ENCODE data around the gene DLGAP1.

DNA sequence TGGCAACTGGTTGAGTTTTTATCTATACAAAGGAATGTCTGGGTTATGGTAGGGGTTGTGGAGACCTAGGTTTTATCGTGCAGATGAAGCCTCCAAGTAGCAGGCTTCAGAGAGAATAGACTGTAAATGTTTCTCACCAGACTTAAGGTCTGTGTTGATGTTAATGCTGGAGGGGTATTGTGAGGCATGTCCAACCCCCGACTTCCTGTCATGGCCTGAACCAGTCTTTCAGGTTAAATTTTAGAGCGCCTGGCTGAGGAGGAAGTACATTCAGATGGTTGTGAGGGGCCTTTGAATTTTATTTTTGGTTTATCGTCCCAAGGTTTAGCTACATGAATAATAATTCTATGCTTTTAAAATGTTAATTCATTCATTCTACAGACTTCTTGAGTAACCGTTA lies 435.1 kb downstream of the DLGAP1 start:
- TF ChIP-seq POLR2AphosphoS5 (IDR thresholded peaks at IDR 0.05) (no peak), TAF1 (IDR thresholded peaks at IDR 0.05; ENCODE audit: low read depth) (no peak), REST (IDR thresholded peaks at IDR 0.05; ENCODE audit: borderline replicate concordance) (no peak), EZH2 (IDR thresholded peaks at IDR 0.05; ENCODE audit: borderline replicate concordance, insufficient read depth, low read length, poor library complexity, severe bottlenecking) (no peak), SMC3 (conservative IDR thresholded peaks at IDR 0.05; ENCODE audit: poor library complexity) (no peak), EP300 (conservative IDR thresholded peaks at IDR 0.05; ENCODE audit: poor library complexity, severe bottlenecking) (no peak), RAD21 (conservative IDR thresholded peaks at IDR 0.05) (no peak)
- TF ChIP-seq, protein P1, sequence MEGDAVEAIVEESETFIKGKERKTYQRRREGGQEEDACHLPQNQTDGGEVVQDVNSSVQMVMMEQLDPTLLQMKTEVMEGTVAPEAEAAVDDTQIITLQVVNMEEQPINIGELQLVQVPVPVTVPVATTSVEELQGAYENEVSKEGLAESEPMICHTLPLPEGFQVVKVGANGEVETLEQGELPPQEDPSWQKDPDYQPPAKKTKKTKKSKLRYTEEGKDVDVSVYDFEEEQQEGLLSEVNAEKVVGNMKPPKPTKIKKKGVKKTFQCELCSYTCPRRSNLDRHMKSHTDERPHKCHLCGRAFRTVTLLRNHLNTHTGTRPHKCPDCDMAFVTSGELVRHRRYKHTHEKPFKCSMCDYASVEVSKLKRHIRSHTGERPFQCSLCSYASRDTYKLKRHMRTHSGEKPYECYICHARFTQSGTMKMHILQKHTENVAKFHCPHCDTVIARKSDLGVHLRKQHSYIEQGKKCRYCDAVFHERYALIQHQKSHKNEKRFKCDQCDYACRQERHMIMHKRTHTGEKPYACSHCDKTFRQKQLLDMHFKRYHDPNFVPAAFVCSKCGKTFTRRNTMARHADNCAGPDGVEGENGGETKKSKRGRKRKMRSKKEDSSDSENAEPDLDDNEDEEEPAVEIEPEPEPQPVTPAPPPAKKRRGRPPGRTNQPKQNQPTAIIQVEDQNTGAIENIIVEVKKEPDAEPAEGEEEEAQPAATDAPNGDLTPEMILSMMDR (IDR thresholded peaks at IDR 0.05; ENCODE audit: poor library complexity, severe bottlenecking) = no peak

All from neural cell (in vitro differentiated cells).